Mesothelial cell of epicardium (in vitro differentiated cells): ENCODE data around the gene PRMT2. TPM values are rescaled to one million over a fixed set of nuclear protein-coding genes. Genes with fewer than 3 reads are reported as not detected.
A peak's percentile ranks its signal among the peaks of the same experiment; 100 is the strongest.

ENCODE experiments used
- DNase-seq, 2 experiments: peaks; one replicate each; pipeline ENCODE4 v3.0.0; 2021; ENCODE audit warnings: low spot score in 2 of 2; ENCODE audit not compliant: unreplicated experiment in 2 of 2
- H3K27ac Mint-ChIP-seq: 2 replicates; pipeline ENCODE4 v1.8.0; 2021; ENCODE audit warnings: mixed read lengths
- H3K27me3 Mint-ChIP-seq: 2 replicates; pipeline ENCODE4 v1.8.0; 2021; ENCODE audit warnings: low read depth, mixed read lengths
- H3K36me3 Mint-ChIP-seq: 2 replicates; pipeline ENCODE4 v1.8.0; 2021; ENCODE audit warnings: mixed read lengths
- H3K4me1 Mint-ChIP-seq: 2 replicates; pipeline ENCODE4 v1.8.0; 2021; ENCODE audit warnings: mixed read lengths
- H3K4me3 Mint-ChIP-seq: 2 replicates; pipeline ENCODE4 v1.8.0; 2021; ENCODE audit warnings: mild to moderate bottlenecking, moderate library complexity, mixed read lengths
- H3K9me3 Mint-ChIP-seq: 2 replicates; pipeline ENCODE4 v1.8.0; 2021; ENCODE audit warnings: mixed read lengths
- total RNA-seq: library from RNA; stranded (reverse); gene quantifications from 3 replicates; pipeline ENCODE4 v1.2.1, GENCODE V29; 2021
- TF ChIP-seq, protein P1 (sequence below): fragments of 200-600 bp; sonication (generic); IDR thresholded peaks from one replicate; pipeline ENCODE4 v1.5.0; 2021; ENCODE audit warnings: antibody characterized with exemption; ENCODE audit not compliant: unreplicated experiment

The PRMT2 gene
- total RNA-seq, 1 donor from 2014 or later = 84.4 TPM

GRCh38 chr21:46655230-46655629 lies 19.8 kb downstream of the PRMT2 start:
- TF ChIP-seq, protein P1, sequence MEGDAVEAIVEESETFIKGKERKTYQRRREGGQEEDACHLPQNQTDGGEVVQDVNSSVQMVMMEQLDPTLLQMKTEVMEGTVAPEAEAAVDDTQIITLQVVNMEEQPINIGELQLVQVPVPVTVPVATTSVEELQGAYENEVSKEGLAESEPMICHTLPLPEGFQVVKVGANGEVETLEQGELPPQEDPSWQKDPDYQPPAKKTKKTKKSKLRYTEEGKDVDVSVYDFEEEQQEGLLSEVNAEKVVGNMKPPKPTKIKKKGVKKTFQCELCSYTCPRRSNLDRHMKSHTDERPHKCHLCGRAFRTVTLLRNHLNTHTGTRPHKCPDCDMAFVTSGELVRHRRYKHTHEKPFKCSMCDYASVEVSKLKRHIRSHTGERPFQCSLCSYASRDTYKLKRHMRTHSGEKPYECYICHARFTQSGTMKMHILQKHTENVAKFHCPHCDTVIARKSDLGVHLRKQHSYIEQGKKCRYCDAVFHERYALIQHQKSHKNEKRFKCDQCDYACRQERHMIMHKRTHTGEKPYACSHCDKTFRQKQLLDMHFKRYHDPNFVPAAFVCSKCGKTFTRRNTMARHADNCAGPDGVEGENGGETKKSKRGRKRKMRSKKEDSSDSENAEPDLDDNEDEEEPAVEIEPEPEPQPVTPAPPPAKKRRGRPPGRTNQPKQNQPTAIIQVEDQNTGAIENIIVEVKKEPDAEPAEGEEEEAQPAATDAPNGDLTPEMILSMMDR = no peak
- Mint-ChIP-seq H3K27ac (no peak overlapping the region), H3K4me1 (no peaks in the 10 kb centered on the region), H3K4me3 (no peak overlapping the region), H3K36me3 (peaks cover 85% of the 10 kb centered on the region), H3K9me3 (peaks cover 44% of the 10 kb centered on the region), H3K27me3 (no peaks in the 10 kb centered on the region)
- DNase-seq = no peak

DNA sequence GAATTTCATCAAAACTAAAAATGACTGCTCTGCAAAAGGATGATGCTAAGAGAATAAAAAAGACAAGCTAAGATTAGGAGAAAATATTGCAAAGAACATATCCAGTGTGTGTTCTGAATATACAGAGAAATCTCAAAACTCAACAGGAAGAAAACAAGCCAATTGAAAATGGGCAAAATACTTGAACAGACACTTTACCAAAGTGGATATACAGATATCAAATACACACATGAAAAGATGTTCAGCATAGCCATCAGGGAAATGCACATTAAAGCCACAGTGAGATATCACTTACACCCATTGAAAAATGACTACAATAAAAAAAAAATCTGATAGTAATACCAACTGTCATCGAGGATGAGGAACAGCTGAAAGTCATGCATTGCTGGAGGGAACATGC lies 21.3 kb downstream of the PRMT2 start:
- no peak overlapping the region for H3K4me3 Mint-ChIP-seq

GRCh38 chr21:46660505-46660904 lies 25.0 kb downstream of the PRMT2 start:
- H3K4me1 Mint-ChIP-seq = no peaks in the 10 kb centered on the region
- H3K9me3 Mint-ChIP-seq = peaks cover 21% of the 10 kb centered on the region
- TF ChIP-seq, protein P1 = no peak
- H3K36me3 Mint-ChIP-seq = peaks cover 44% of the 10 kb centered on the region
- H3K4me3 Mint-ChIP-seq = no peak overlapping the region
- H3K27ac Mint-ChIP-seq = no peak overlapping the region
- H3K27me3 Mint-ChIP-seq = no peaks in the 10 kb centered on the region
- no peak for DNase-seq

More for the DNA sequence above, 21.3 kb downstream of the PRMT2 start:
- Mint-ChIP-seq H3K27me3 (no peaks in the 10 kb centered on the region), H3K4me1 (no peaks in the 10 kb centered on the region), H3K9me3 (peaks cover 44% of the 10 kb centered on the region), H3K36me3 (peaks cover 75% of the 10 kb centered on the region), H3K27ac (no peak overlapping the region)
- DNase-seq = no peak
- TF ChIP-seq, protein P1 = no peak

GRCh38 chr21:46661211-46661625 lies 25.7 kb downstream of the PRMT2 start:
- no peak for DNase-seq
- no peak overlapping the region for H3K4me3 Mint-ChIP-seq
- no peaks in the 10 kb centered on the region for H3K4me1 Mint-ChIP-seq
- TF ChIP-seq, protein P1 = peak; percentile 60
- H3K36me3 Mint-ChIP-seq = peaks cover 41% of the 10 kb centered on the region
- no peaks in the 10 kb centered on the region for H3K27me3 Mint-ChIP-seq
- peak overlapping the region; percentile 47 for H3K27ac Mint-ChIP-seq
- peaks cover 14% of the 10 kb centered on the region for H3K9me3 Mint-ChIP-seq

DNA sequence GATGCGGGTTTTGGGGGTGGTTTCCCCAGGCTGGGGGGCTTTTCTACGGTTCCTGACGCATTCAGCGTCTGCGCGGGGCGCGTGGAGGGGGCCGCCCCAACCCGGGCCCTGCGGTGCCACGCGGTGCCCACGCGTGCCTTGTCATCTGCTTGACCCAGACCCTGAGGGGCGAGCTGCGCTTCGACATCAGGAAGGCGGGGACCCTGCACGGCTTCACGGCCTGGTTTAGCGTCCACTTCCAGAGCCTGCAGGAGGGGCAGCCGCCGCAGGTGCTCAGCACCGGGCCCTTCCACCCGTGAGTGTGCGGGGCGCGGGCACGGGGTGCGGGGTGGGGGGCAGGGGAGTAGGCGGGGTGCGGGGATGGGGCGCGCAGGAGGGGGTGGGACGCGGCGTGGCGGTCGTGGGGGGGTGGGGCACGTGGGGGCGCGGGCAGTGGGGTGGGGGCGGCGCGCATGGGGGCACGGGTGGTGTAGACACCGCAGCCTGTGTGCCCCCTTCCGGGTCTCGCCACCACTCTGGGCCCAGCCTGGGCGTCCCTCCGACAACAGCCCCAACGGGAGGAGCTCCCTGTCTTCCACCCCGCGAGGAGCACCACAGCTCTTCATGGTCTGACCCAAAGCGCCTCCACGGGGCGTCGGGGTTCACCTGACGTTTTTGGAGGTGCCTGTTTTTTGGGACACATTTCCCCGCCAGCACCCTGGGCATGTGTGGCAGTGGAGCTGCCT lies 26.3 kb downstream of the PRMT2 start:
- H3K9me3 Mint-ChIP-seq = peaks cover 8% of the 10 kb centered on the region
- no peak for DNase-seq
- peaks cover 35% of the 10 kb centered on the region for H3K36me3 Mint-ChIP-seq
- TF ChIP-seq, protein P1 = no peak
- H3K27ac Mint-ChIP-seq = peak overlapping the region; percentile 47
- H3K27me3 Mint-ChIP-seq = no peaks in the 10 kb centered on the region
- no peak overlapping the region for H3K4me3 Mint-ChIP-seq
- no peaks in the 10 kb centered on the region for H3K4me1 Mint-ChIP-seq
